Naive thymus-derived CD4-positive, alpha-beta T cell (primary cell): ENCODE measurements around the gene WDR20. TPM values are rescaled to one million over a fixed set of nuclear protein-coding genes. Genes with fewer than 3 reads are reported as not detected.

Experiments
- ATAC-seq: fragments of 150-1000 bp; cut with Tn5 transposase; 2 replicates; pipeline ENCODE4 v1.10.0; 2021; ENCODE audit warnings: mild to moderate bottlenecking, moderate library complexity
- CTCF ChIA-PET: fragments of 350-600 bp; sonication (Branson Sonifier 250); formaldehyde crosslinking; loops from one replicate; lab custom pipeline; 2021; ENCODE audit warnings: antibody characterized with exemption; lab: Charles Lee
- POLR2A ChIA-PET: fragments of 350-600 bp; sonication (Branson Sonifier 250); formaldehyde crosslinking; loops from one replicate; lab custom pipeline; 2021; ENCODE audit warnings: antibody characterized with exemption, inconsistent platforms; lab: Charles Lee
- DNase-seq, 9 donors: peaks; one replicate each; pipeline versions ENCODE4 v3.0.0 to v3.0.0-alpha.2; 2020 to 2022; ENCODE audit warnings: mixed read lengths in 1 of 9
- H3K27ac ChIP-seq: one replicate; pipeline ENCODE4 v1.7.0; 2013; ENCODE audit warnings: mild to moderate bottlenecking, low read depth, low read length, moderate library complexity
- H3K27me3 ChIP-seq, 2 donors: one replicate each; pipeline ENCODE4 v1.7.0; 2013; ENCODE audit warnings: low read length in 2 of 2, mild to moderate bottlenecking in 2 of 2, moderate library complexity in 2 of 2; ENCODE audit not compliant: control insufficient read depth in 2 of 2, insufficient read depth in 2 of 2
- H3K36me3 ChIP-seq, 3 experiments: 1 replicate in 2 of 3; 2 replicates in 1 of 3; pipeline ENCODE4 v1.7.0; 2013; ENCODE audit warnings: low read length in 3 of 3, mild to moderate bottlenecking in 3 of 3, moderate library complexity in 1 of 3; ENCODE audit not compliant: insufficient read depth in 3 of 3, control insufficient read depth in 2 of 3
- H3K4me1 ChIP-seq, 2 donors: one replicate each; pipeline ENCODE4 v1.7.0; 2013; ENCODE audit warnings: low read length in 2 of 2, mild to moderate bottlenecking in 2 of 2, moderate library complexity in 1 of 2; ENCODE audit not compliant: control insufficient read depth in 2 of 2, insufficient read depth in 2 of 2
- H3K4me3 ChIP-seq: 2 replicates; pipeline ENCODE4 v1.7.0; 2013; ENCODE audit warnings: mild to moderate bottlenecking, low read length
- H3K9me3 ChIP-seq, 3 experiments: 1 replicate in 2 of 3; 2 replicates in 1 of 3; pipeline ENCODE4 v1.7.0; 2013; ENCODE audit warnings: low read length in 3 of 3; ENCODE audit not compliant: control insufficient read depth in 2 of 3
- H3K27ac Mint-ChIP-seq, 9 donors: one replicate each; pipeline ENCODE4 v1.8.0; 2020 to 2022; ENCODE audit warnings: mixed read lengths in 9 of 9, mild to moderate bottlenecking in 8 of 9, moderate library complexity in 5 of 9, inconsistent platforms in 2 of 9
- H3K27me3 Mint-ChIP-seq, 5 donors: one replicate each; pipeline ENCODE4 v1.8.0; 2021 to 2022; ENCODE audit warnings: mixed read lengths in 5 of 5, mild to moderate bottlenecking in 1 of 5
- H3K36me3 Mint-ChIP-seq, 5 donors: one replicate each; pipeline ENCODE4 v1.8.0; 2020 to 2022; ENCODE audit warnings: mixed read lengths in 5 of 5, mild to moderate bottlenecking in 3 of 5, inconsistent platforms in 1 of 5
- H3K4me1 Mint-ChIP-seq, 7 donors: one replicate each; pipeline ENCODE4 v1.8.0; 2020 to 2022; ENCODE audit warnings: mixed read lengths in 7 of 7, mild to moderate bottlenecking in 3 of 7, inconsistent platforms in 1 of 7
- H3K4me3 Mint-ChIP-seq, 10 donors: one replicate each; pipeline ENCODE4 v1.8.0; 2020 to 2022; ENCODE audit warnings: mild to moderate bottlenecking in 10 of 10, mixed read lengths in 10 of 10, moderate library complexity in 6 of 10, inconsistent platforms in 2 of 10
- H3K9me3 Mint-ChIP-seq, 11 donors: one replicate each; pipeline ENCODE4 v1.8.0; 2020 to 2022; ENCODE audit warnings: mixed read lengths in 11 of 11, mild to moderate bottlenecking in 4 of 11, inconsistent platforms in 1 of 11, moderate library complexity in 1 of 11
- intact Hi-C, 2 donors: fragments of 100-400 bp; cut with micrococcal nuclease; formaldehyde crosslinking; loops; one replicate each; pipeline ENCODE4 v1.15.1; 2023
- polyA plus RNA-seq, 2 donors: library from polyadenylated mRNA; unstranded; fragments of 300-500 nt; fragmentation: Illumina TruSeq; gene quantifications; one replicate each; pipeline ENCODE4 v1.2.3, GENCODE V29; 2021
- total RNA-seq, 6 experiments: library from RNA in 5 of 6; stranded (reverse) in 5 of 6; gene quantifications; 1 replicate in 5 of 6; 2 replicates in 1 of 6; pipeline ENCODE4 v1.2.3 and lab custom pipeline; 2021 to 2026

WDR20 gene
- total and polyA plus RNA-seq, 7 experiments from 2014 or later = 9.1 to 67.8 (median 36.1) TPM

DNA sequence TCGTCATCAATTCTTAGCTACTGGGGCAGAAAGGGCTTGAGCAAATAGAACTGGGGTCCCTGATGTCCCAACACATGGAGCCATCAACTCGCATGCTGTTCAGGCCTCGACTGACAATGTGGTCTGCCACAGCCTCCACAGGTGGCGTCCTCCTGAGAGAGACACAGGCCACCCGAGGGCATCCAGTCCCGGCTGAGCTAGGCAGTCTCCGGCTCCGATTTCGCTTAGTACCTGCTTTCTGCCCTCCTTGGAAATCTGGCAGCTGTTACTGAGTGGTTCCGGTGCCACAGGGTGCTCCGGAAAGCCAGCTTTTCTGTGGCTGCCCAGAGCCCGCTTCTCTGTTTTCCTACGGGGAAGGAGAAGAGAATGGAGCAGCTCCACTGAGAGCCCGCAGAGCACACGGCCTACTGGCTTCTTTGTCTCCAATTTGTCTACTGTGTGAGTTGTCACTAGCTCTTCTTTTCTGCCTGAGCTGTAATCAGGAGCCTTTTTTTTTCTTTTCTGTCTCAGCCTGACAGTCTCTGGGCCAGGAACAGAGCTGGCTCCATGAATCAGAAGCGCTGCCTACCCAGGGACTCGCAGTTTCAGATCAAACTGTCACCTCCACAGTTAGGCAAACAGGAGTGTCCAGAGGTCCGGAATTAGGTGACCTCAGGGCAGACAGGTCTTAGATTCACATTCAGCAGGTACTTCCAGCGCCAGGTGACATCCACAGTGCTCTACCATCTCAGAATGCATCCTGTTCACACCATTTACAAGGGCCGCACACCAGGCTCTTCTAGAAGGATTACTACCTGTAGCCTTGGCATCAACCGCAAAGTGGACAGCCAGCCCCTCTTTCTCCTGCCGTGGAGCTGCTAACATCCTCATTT is 92.0 kb downstream of the WDR20 start:
- ATAC-seq (no peak), DNase-seq (no peak)
- no peak overlapping the region for H3K4me3 ChIP-seq
- Mint-ChIP-seq H3K36me3 (no peaks in the 10 kb centered on the region), H3K27ac (no peak overlapping the region), H3K4me3 (no peak overlapping the region), H3K4me1 (no peaks in the 10 kb centered on the region), H3K27me3 (no peaks in the 10 kb centered on the region), H3K9me3 (no peaks in the 10 kb centered on the region)
- intact Hi-C loops = no loop called here
- no peak overlapping the region for H3K27ac ChIP-seq
- H3K4me1 ChIP-seq = no peaks in the 10 kb centered on the region
- POLR2A ChIA-PET = interaction anchor here (0.6 kb wide), 1 partner anchor 85 kb away, joined by 3 read pairs; no protein-coding TSS in a partner anchor
- H3K9me3 ChIP-seq = no peaks in the 10 kb centered on the region
- CTCF ChIA-PET = interaction anchor here (0.9 to 1.0 kb wide), 2 partner anchors 24 to 82 kb away, joined by 3 read pairs; no protein-coding TSS in a partner anchor
- H3K27me3 ChIP-seq = no peaks in the 10 kb centered on the region
- no peaks in the 10 kb centered on the region for H3K36me3 ChIP-seq

DNA sequence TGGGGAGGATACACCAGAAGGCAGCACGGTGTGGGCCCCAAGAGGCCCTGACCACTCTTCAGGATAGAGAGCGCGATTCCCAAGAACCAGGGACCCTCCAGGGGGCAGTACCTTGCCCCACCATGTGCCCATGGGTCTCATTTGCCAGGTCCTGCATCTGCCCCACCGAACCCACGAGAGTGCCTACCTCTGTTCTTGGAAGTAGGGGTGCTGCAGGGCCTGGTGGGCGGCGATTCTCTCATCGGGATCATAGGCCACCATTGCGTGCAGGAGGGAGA is 92.6 kb downstream of the WDR20 start:
- Histone ChIP-seq H3K9me3 (no peaks in the 10 kb centered on the region), H3K36me3 (no peaks in the 10 kb centered on the region), H3K4me1 (no peaks in the 10 kb centered on the region), H3K27ac (no peak overlapping the region), H3K4me3 (no peak overlapping the region), H3K27me3 (no peaks in the 10 kb centered on the region)
- ChIA-PET CTCF (no interaction called here), POLR2A (no interaction called here)
- Mint-ChIP-seq H3K27ac (no peak overlapping the region), H3K4me3 (no peak overlapping the region), H3K36me3 (no peaks in the 10 kb centered on the region), H3K9me3 (no peaks in the 10 kb centered on the region), H3K4me1 (no peaks in the 10 kb centered on the region), H3K27me3 (no peaks in the 10 kb centered on the region)
- intact Hi-C loops = no loop called here
- no peak for DNase-seq
- ATAC-seq = no peak

DNA sequence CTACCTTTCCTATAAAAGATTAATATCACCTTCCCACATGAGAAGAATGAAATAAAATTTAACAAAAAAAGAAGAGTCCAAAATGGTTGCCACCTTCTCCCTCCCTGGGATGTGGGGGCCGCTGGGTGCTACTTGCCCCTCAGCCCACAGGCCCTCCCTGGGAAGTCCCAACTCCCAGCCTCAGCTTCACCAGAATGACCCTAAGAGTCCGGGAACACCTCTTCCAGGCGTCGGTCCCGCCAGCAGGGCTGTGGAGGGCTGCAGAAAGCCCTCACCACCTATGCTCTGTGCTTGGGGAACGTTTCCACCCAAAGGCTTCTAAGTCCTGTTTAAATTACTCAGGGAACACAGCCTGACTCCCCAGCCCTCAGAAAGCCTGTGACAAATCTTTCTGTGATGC is 93.4 kb downstream of the WDR20 start:
- no peak for ATAC-seq
- Mint-ChIP-seq H3K36me3 (no peaks in the 10 kb centered on the region), H3K27me3 (no peaks in the 10 kb centered on the region), H3K4me1 (no peaks in the 10 kb centered on the region), H3K9me3 (no peaks in the 10 kb centered on the region), H3K27ac (no peak overlapping the region), H3K4me3 (no peak overlapping the region)
- Histone ChIP-seq H3K4me1 (no peaks in the 10 kb centered on the region), H3K27me3 (no peaks in the 10 kb centered on the region), H3K36me3 (no peaks in the 10 kb centered on the region), H3K27ac (no peak overlapping the region), H3K4me3 (no peak overlapping the region), H3K9me3 (no peaks in the 10 kb centered on the region)
- DNase-seq = no peak
- ChIA-PET POLR2A (interaction anchor here (1.0 kb wide), 1 partner anchor 30 kb away, joined by 3 read pairs; no protein-coding TSS in a partner anchor), CTCF (interaction anchor here (1.1 kb wide), 1 partner anchor 81 kb away, joined by 3 read pairs; no protein-coding TSS in a partner anchor)
- intact Hi-C loops = no loop called here

DNA sequence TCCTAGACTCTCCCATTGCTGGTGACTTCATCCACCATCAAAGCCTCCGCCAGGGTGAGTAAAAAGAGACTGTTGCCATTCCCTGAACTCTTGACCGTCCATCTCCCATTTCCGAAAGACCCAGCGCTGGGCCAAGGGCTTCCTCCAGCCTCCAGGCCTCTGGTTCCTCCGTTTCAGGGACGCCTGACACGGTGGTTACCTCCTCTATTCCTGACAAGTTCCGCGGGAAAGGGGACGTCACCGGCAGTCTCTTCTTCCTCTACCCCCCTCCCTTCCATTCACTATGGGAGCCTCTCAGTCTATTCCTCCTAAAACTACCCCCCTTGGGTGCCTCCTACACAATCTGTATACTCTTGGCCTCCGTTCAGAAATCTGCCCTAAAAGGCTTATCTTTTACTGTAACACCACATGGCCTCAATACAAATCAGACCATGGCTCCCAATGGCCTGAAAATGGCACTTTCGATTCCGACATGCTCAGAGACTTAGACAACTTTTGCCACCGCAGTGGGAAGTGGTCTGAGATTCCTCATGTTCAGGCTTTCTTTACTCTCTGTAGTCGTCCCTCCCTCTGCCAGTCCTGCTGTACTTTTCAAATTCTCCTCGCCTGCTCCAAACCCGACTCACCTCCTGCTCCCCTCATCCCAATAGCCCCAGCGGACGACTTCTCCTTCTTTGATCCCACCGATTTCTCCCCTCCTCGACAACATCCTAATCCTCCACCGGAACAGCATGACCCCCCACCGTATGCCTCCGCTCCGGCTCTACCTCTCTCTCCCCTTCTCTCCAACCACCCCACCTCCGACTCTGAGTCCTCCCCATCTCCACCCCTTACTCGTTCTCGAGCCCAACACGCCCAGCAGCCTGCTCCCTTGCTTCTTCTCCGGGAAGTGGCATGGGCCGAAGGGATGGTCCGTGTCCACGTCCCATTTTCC is 94.9 kb downstream of the WDR20 start:
- no peaks in the 10 kb centered on the region for H3K36me3 ChIP-seq
- H3K27me3 ChIP-seq = no peaks in the 10 kb centered on the region
- DNase-seq (no peak), ATAC-seq (no peak)
- no peak overlapping the region for H3K4me3 ChIP-seq
- H3K27ac Mint-ChIP-seq = no peak overlapping the region
- no peaks in the 10 kb centered on the region for H3K9me3 ChIP-seq
- no peaks in the 10 kb centered on the region for H3K4me1 Mint-ChIP-seq
- CTCF ChIA-PET = interaction anchor here (0.7 to 1.1 kb wide), 2 partner anchors 18 to 80 kb away, joined by 3 read pairs; no protein-coding TSS in a partner anchor
- intact Hi-C loops = loop anchor here (1.0 to 2.0 kb wide), 2 partner anchors 80 to 284 kb away; no protein-coding TSS in a partner anchor
- H3K27me3 Mint-ChIP-seq = no peaks in the 10 kb centered on the region
- POLR2A ChIA-PET = interaction anchor here (1.0 kb wide), 1 partner anchor 28 kb away, joined by 3 read pairs; no protein-coding TSS in a partner anchor
- H3K27ac ChIP-seq = no peak overlapping the region
- no peaks in the 10 kb centered on the region for H3K9me3 Mint-ChIP-seq
- no peaks in the 10 kb centered on the region for H3K4me1 ChIP-seq
- H3K36me3 Mint-ChIP-seq = no peaks in the 10 kb centered on the region
- no peak overlapping the region for H3K4me3 Mint-ChIP-seq

DNA sequence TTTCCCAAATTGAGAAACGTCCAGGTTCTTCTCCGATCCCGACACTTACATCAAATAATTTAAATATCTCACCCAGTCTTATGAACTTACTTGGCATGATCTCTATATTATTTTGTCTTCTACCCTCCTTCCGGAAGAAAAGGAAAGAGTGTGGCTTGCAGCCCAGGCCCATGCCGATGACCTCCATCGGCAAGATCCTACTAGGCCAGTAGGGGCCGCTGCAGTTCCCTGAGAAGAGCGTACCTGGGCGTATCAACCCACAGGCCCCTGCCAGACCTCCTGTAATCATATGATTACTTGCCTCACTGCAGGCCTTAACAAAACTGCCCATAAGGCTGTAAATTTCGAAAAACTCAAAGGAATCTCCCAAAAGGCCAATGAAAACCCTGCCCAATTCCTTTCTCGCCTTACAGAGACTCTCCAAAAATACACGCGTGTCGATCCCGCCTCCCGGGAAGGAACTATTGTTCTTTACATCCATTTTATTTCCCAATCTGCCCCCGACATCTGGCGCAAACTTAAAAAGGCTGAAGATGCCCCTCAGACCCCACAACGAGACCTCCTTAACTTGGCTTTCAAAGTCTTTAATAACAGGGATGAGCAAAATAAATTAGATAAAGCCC is 95.7 kb downstream of the WDR20 start:
- H3K36me3 ChIP-seq = no peaks in the 10 kb centered on the region
- no peaks in the 10 kb centered on the region for H3K27me3 ChIP-seq
- Mint-ChIP-seq H3K27me3 (no peaks in the 10 kb centered on the region), H3K4me1 (no peaks in the 10 kb centered on the region), H3K4me3 (no peak overlapping the region), H3K36me3 (no peaks in the 10 kb centered on the region), H3K27ac (no peak overlapping the region), H3K9me3 (no peaks in the 10 kb centered on the region)
- no peak overlapping the region for H3K27ac ChIP-seq
- CTCF ChIA-PET = no interaction called here
- POLR2A ChIA-PET = no interaction called here
- intact Hi-C loops = loop anchor here (1.0 to 2.0 kb wide), 2 partner anchors 79 to 283 kb away; no protein-coding TSS in a partner anchor
- no peak overlapping the region for H3K4me3 ChIP-seq
- DNase-seq (peak; percentile 39 to 77 (median 67)), ATAC-seq (peak; percentile 91)
- no peaks in the 10 kb centered on the region for H3K9me3 ChIP-seq
- H3K4me1 ChIP-seq = no peaks in the 10 kb centered on the region

DNA sequence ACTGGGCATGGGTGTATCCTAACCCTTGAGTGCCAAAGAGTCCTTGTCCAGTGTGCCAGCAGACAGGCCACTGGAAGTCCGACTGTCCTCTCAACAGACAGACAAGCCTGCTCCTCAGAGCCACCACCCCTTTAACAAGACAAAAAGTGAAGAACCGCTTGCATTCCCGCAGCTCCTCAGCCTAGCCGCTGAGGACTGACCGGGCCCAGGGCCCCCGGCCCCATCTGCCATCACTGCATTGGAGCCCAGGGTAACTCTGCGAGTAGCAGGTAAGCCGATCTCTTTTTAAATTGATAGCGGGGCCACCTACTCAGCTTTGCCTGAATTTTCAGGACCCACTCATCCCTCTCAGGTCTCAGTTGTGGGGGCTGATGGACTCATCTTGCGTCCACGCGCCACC is 96.3 kb downstream of the WDR20 start:
- ATAC-seq (no peak), DNase-seq (no peak)
- Mint-ChIP-seq H3K36me3 (no peaks in the 10 kb centered on the region), H3K9me3 (no peaks in the 10 kb centered on the region), H3K27me3 (peaks cover 0 to 4% (median 0%) of the 10 kb centered on the region in 5 donors), H3K4me1 (no peaks in the 10 kb centered on the region), H3K27ac (no peak overlapping the region), H3K4me3 (no peak overlapping the region)
- Histone ChIP-seq H3K27ac (no peak overlapping the region), H3K4me1 (no peaks in the 10 kb centered on the region), H3K4me3 (no peak overlapping the region), H3K9me3 (no peaks in the 10 kb centered on the region), H3K36me3 (no peaks in the 10 kb centered on the region), H3K27me3 (no peaks in the 10 kb centered on the region)
- ChIA-PET CTCF (interaction anchor here (0.5 to 1.7 kb wide), 4 partner anchors 73 to 162 kb away, joined by 3 to 6 read pairs (median 4); no protein-coding TSS in a partner anchor), POLR2A (no interaction called here)
- intact Hi-C loops = no loop called here
